ENCODE results near the gene GLIS2.

GLIS2 gene

GRCh38 chr16:4272114-4272956, 43.5 kb upstream of the GLIS2 start (continued):
- peak; percentile 87 for TF ChIP-seq ZNF398 (tag by site-specific recombination; IDR thresholded peaks at IDR 0.05)
- TF ChIP-seq YY1 (tag by site-specific recombination; IDR thresholded peaks at IDR 0.05), result peak; percentile 13; the same call in 1 of the 2 replicates
- TF ChIP-seq ZNF341 (tag by site-specific recombination; IDR thresholded peaks at IDR 0.05; ENCODE audit: low read depth), result peak; percentile 61
- peak; percentile 68 for TF ChIP-seq ZBTB26 (tag by site-specific recombination; optimal IDR thresholded peaks at IDR 0.05)
- no peak for TF ChIP-seq ZNF169 (tag by site-specific recombination; IDR thresholded peaks at IDR 0.05)
- TF ChIP-seq ZBTB48 (tag by site-specific recombination; IDR thresholded peaks at IDR 0.05), result no peak
- TF ChIP-seq ZFHX2 (tag by site-specific recombination; conservative IDR thresholded peaks at IDR 0.05), result peak; percentile 53; the same call in 1 of the 2 replicates
- TF ChIP-seq ZNF645 (tag by site-specific recombination; IDR thresholded peaks at IDR 0.05), result no peak

- Histone ChIP-seq H3K27ac (ENCODE audit: extremely low read depth, low read depth, low read length) (peak overlapping the region; percentile 77), H3K9me3 (ENCODE audit: control insufficient read depth, insufficient read depth, low read depth, low read length) (no peaks in the 10 kb centered on the region), H3K4me1 (ENCODE audit: control insufficient read depth, insufficient read depth, low read length) (peaks cover 6% of the 10 kb centered on the region), H3K4me3 (ENCODE audit: low read depth, low read length) (peak overlapping the region; percentile 57), H3K36me3 (ENCODE audit: control insufficient read depth in 2 of 2, insufficient read depth in 1 of 2, low read length in 2 of 2) (no peaks in the 10 kb centered on the region; a peak in 1 of 3 replicates)
- 0 out of 2 replicates have a peak, but pooled peaks have one; percentile 5 for TF ChIP-seq IKZF3 (tag by site-specific recombination; IDR thresholded peaks at IDR 0.05)
- TF ChIP-seq ZIC2 (tag by site-specific recombination; IDR thresholded peaks at IDR 0.05), result 0 out of 2 replicates have a peak, but pooled peaks have one; percentile 4
- peak; percentile 25 for TF ChIP-seq ZNF341 (tag by site-specific recombination; IDR thresholded peaks at IDR 0.05; ENCODE audit: low read depth)
- peak; percentile 77 for TF ChIP-seq ZNF335 (tag by site-specific recombination; conservative IDR thresholded peaks at IDR 0.05)
- peak; percentile 49 for TF ChIP-seq CTCF (tag by site-specific recombination; IDR thresholded peaks at IDR 0.05)
- 0 out of 2 replicates have a peak, but pooled peaks have one; percentile 11 for TF ChIP-seq GLIS1 (tag by site-specific recombination; IDR thresholded peaks at IDR 0.05)
- no peak for TF ChIP-seq ZNF350 (tag by site-specific recombination; IDR thresholded peaks at IDR 0.05)
- TF ChIP-seq OSR2 (tag by site-specific recombination; IDR thresholded peaks at IDR 0.05), result 0 out of 2 replicates have a peak, but pooled peaks have one; percentile 3
- TF ChIP-seq ZNF48 (tag by site-specific recombination; IDR thresholded peaks at IDR 0.05), result no peak
- TF ChIP-seq GLIS2 (tag by site-specific recombination; IDR thresholded peaks at IDR 0.05), result peak; percentile 88
- TF ChIP-seq ZNF76 (tag by site-specific recombination; IDR thresholded peaks at IDR 0.05; ENCODE audit: borderline replicate concordance, low read depth), result no peak
- 0 out of 2 replicates have a peak, but pooled peaks have one; percentile 12 for TF ChIP-seq ZSCAN30 (tag by site-specific recombination; IDR thresholded peaks at IDR 0.05)
- TF ChIP-seq TCF7L2 (IDR thresholded peaks at IDR 0.05; ENCODE audit: borderline replicate concordance, low read depth, low read length), result no peak
- TF ChIP-seq TRIM28 (IDR thresholded peaks at IDR 0.05; ENCODE audit: borderline replicate concordance, low read length), result no peak
- TF ChIP-seq SP2 (tag by site-specific recombination; IDR thresholded peaks at IDR 0.05), result peak; percentile 62
- TF ChIP-seq ZBTB11 (tag by site-specific recombination; conservative IDR thresholded peaks at IDR 0.05; ENCODE audit: low read depth), result 0 out of 2 replicates have a peak, but pooled peaks have one; percentile 17
- CTCF ChIA-PET, result interaction anchor here (0.5 to 2.0 kb wide), 8 partner anchors 8 to 129 kb away, joined by 3 to 8 read pairs (median 3); no protein-coding TSS in a partner anchor
- POLR2A ChIA-PET, result interaction anchor here (0.8 to 4.4 kb wide), 8 partner anchors 15 to 258 kb away, joined by 3 to 45 read pairs (median 3); partner anchors contain the start of gene GLIS2
These were observed 42.0 kb upstream of the GLIS2 start for GRCh38 chr16:4273858-4274311.
